ENCODE data around the gene UQCRQ.

GRCh38 chr5:132853323-132853722, 13.1 kb upstream of the UQCRQ start:
- TF ChIP-seq POLR2AphosphoS5 (IDR thresholded peaks at IDR 0.05) (no peak), CTCF (IDR thresholded peaks at IDR 0.05) (no peak), POLR2A (IDR thresholded peaks at IDR 0.05; ENCODE audit: low read depth) (no peak)
